GM12878 (cell line): Measurements from ENCODE around the gene OSGEP. TPM values are rescaled to one million over a fixed set of nuclear protein-coding genes. Genes with fewer than 3 reads are reported as not detected.

Source experiments
- ATAC-seq: fragments of 200-7000 bp; cut with Tn5 transposase; 3 replicates; pipeline ENCODE4 v1.9.1; 2020; ENCODE audit warnings: mild to moderate bottlenecking, moderate library complexity
- BruUV-seq: library from RNA; stranded (reverse); fragments of 400-500 nt; replicated peaks from 2 replicates; lab custom pipeline; 2021; lab: Mats Ljungman, UMichigan
- CTCF ChIA-PET: fragments of 300-600 bp; sonication (Branson Sonifier 250); formaldehyde crosslinking; extraction: SDS; loops from one replicate; lab custom pipeline; 2021; ENCODE audit warnings: inconsistent platforms; lab: Yijun Ruan, JAX
- POLR2A ChIA-PET: fragments of 350-600 bp; formaldehyde crosslinking; extraction: SDS; loops from one replicate; lab custom pipeline; 2021; ENCODE audit warnings: inconsistent platforms; lab: Charles Lee
- RAD21 ChIA-PET: fragments of 300-600 bp; sonication (Branson Sonifier 250); formaldehyde crosslinking; loops from one replicate; lab custom pipeline; 2023; ENCODE audit warnings: antibody characterized with exemption; ENCODE audit not compliant: unreplicated experiment; lab: Charles Lee
- SMC1A ChIA-PET: fragments of 300-600 bp; sonication (Branson Sonifier 250); formaldehyde crosslinking; loops from one replicate; lab custom pipeline; 2023; ENCODE audit not compliant: unreplicated experiment, uncharacterized antibody; lab: Charles Lee
- DNase-seq: peaks from one replicate; pipeline ENCODE4 v3.0.0-alpha.2; 2011; ENCODE audit warnings: low read depth, low spot score
- FAIRE-seq: peaks from 3 replicates; lab custom pipeline; 2011; peaks lifted over from hg19 to GRCh38; lab: Jason Lieb, UNC
- H2AFZ ChIP-seq: 2 replicates; pipeline ENCODE4 v1.6.0; 2011; ENCODE audit warnings: low read depth, low read length, control low read depth; ENCODE audit not compliant: control insufficient read depth
- H3K27ac ChIP-seq: 2 replicates; pipeline ENCODE4 v1.5.1; 2011; ENCODE audit warnings: control low read depth; ENCODE audit not compliant: control insufficient read depth, insufficient read depth
- H3K27me3 ChIP-seq, 2 experiments: replicated peaks in 1 of 2; 2 replicates each; pipeline versions ENCODE4 v1.6.0 to v1.6.1; 2011; ENCODE audit warnings: low read length in 1 of 2; ENCODE audit not compliant: control insufficient read depth in 2 of 2, insufficient read depth in 2 of 2
- H3K36me3 ChIP-seq, 2 experiments: 2 replicates each; pipeline ENCODE4 v1.5.1; 2011; ENCODE audit warnings: low read length in 1 of 2; ENCODE audit not compliant: control insufficient read depth in 2 of 2, insufficient read depth in 2 of 2
- H3K4me1 ChIP-seq: 2 replicates; pipeline ENCODE4 v1.6.1; 2011; ENCODE audit warnings: mild to moderate bottlenecking, low read length, moderate library complexity, mixed read lengths; ENCODE audit not compliant: control insufficient read depth, insufficient read depth
- H3K4me2 ChIP-seq: 2 replicates; pipeline ENCODE4 v1.6.0; 2011; ENCODE audit warnings: control low read depth; ENCODE audit not compliant: control insufficient read depth, insufficient read depth
- H3K4me3 ChIP-seq: fragments of 200-600 bp; sonication (generic); 2 replicates; pipeline ENCODE4 v1.5.1; 2016
- H3K79me2 ChIP-seq: 2 replicates; pipeline ENCODE4 v1.6.0; 2011; ENCODE audit warnings: low read length; ENCODE audit not compliant: control insufficient read depth, insufficient read depth
- H3K9ac ChIP-seq: 2 replicates; pipeline ENCODE4 v1.8.0; 2011; ENCODE audit warnings: low read length, control low read depth, mixed read lengths; ENCODE audit not compliant: control insufficient read depth, insufficient read depth
- H3K9me3 ChIP-seq: replicated peaks from 3 replicates; pipeline ENCODE4 v1.5.1; 2011; ENCODE audit warnings: mild to moderate bottlenecking, low read length; ENCODE audit not compliant: control insufficient read depth, insufficient read depth
- H4K20me1 ChIP-seq: 2 replicates; pipeline ENCODE4 v1.6.0; 2011; ENCODE audit not compliant: control insufficient read depth, insufficient read depth
- CREB1 ChIP-seq: IDR thresholded peaks from 2 replicates; pipeline ENCODE4 v1.6.1; 2012; ENCODE audit warnings: low read depth, mild to moderate bottlenecking, inconsistent platforms
- EED ChIP-seq: sonication (generic); IDR thresholded peaks from 2 replicates; pipeline ENCODE4 v1.6.1; 2016; ENCODE audit warnings: antibody characterized with exemption, low read depth
- ETV6 ChIP-seq, 2 experiments: fragments of 450-650 bp in 1 of 2; IDR thresholded peaks in 1 of 2; conservative IDR thresholded peaks in 1 of 2; 2 replicates each; pipeline ENCODE4 v1.6.1; 2014; ENCODE audit warnings: antibody characterized with exemption in 1 of 2, borderline replicate concordance in 1 of 2, low read depth in 1 of 2, mild to moderate bottlenecking in 1 of 2, moderate library complexity in 1 of 2
- IKZF1 ChIP-seq: fragments of 450-650 bp; conservative IDR thresholded peaks from 2 replicates; pipeline ENCODE4 v1.6.1; 2017; ENCODE audit warnings: antibody characterized with exemption, mild to moderate bottlenecking
- IKZF2 ChIP-seq, 2 experiments: fragments of 450-650 bp; IDR thresholded peaks; 2 replicates each; pipeline ENCODE4 v1.6.1; 2017; ENCODE audit warnings: mild to moderate bottlenecking in 2 of 2, moderate library complexity in 2 of 2
- MEF2B ChIP-seq: fragments of 450-650 bp; IDR thresholded peaks from 2 replicates; pipeline ENCODE4 v1.6.1; 2018; ENCODE audit warnings: mild to moderate bottlenecking, moderate library complexity; ENCODE audit not compliant: partially characterized antibody, poor library complexity, severe bottlenecking
- MTA3 ChIP-seq: IDR thresholded peaks from 2 replicates; pipeline ENCODE4 v1.6.1; 2012; ENCODE audit warnings: low read length, inconsistent platforms, borderline replicate concordance
- NFIC ChIP-seq: IDR thresholded peaks from 2 replicates; pipeline ENCODE4 v1.6.1; 2012; ENCODE audit warnings: low read depth, mild to moderate bottlenecking, inconsistent platforms, low read length, moderate library complexity
- PAX8 ChIP-seq: fragments of 450-650 bp; IDR thresholded peaks from 2 replicates; pipeline ENCODE4 v1.6.1; 2017; ENCODE audit warnings: mild to moderate bottlenecking, moderate library complexity
- RUNX3 ChIP-seq: IDR thresholded peaks from 2 replicates; pipeline ENCODE4 v1.6.1; 2012; ENCODE audit warnings: low read length, inconsistent platforms
- SPI1 ChIP-seq: IDR thresholded peaks from 2 replicates; pipeline ENCODE4 v1.6.1; 2011; ENCODE audit warnings: low read depth, mild to moderate bottlenecking, low read length, moderate library complexity, borderline replicate concordance; ENCODE audit not compliant: insufficient read depth
- STAT3 ChIP-seq: IDR thresholded peaks from 2 replicates; pipeline ENCODE4 v1.6.1; 2011; ENCODE audit warnings: low read depth, low read length, improper control_type of control experiment
- ZNF207 ChIP-seq: fragments of 450-650 bp; IDR thresholded peaks from 2 replicates; pipeline ENCODE4 v1.6.1; 2014; ENCODE audit warnings: antibody characterized with exemption, mild to moderate bottlenecking, borderline replicate concordance
- ZNF274 ChIP-seq: IDR thresholded peaks from one replicate; pipeline ENCODE4 v1.8.0; 2011; ENCODE audit not compliant: insufficient read length, insufficient read depth
- ZZZ3 ChIP-seq: IDR thresholded peaks from 2 replicates; pipeline ENCODE4 v1.6.1; 2011; ENCODE audit warnings: low read depth; ENCODE audit not compliant: control insufficient read depth, insufficient read length
- WGBS: methylation state at CpG from one replicate; pipeline ENCODE4 v1.1.6; 2016; ENCODE audit warnings: low lambda C conversion rate; ENCODE audit not compliant: insufficient replicate concordance, insufficient coverage; ENCODE audit errors: missing lambda C conversion rate; 5-methylcytosine and 5-hydroxymethylcytosine counted together
- in situ Hi-C: fragments of 300-500 bp; cut with MboI; formaldehyde crosslinking; loops from 9 replicates; pipeline ENCODE4 v1.14.3; 2018; ENCODE audit warnings: mixed read lengths
- intact Hi-C: fragments of 100-400 bp; cut with micrococcal nuclease; formaldehyde crosslinking; loops from one replicate; pipeline ENCODE4 v1.14.2; 2022; ENCODE audit not compliant: unreplicated experiment
- polyA plus RNA-seq, 11 experiments: library from polyadenylated mRNA; depleted of rRNA in 4 of 11; unstranded in 6 of 11; stranded (reverse) in 5 of 11; fragments of >200 nt; fragmentation: Nextera tagmentation in 4 of 11; fragmentation: Illumina TruSeq in 1 of 11; extraction: Ambion mirVana in 4 of 11; extraction: Trizol in 1 of 11; gene quantifications; 1 replicate in 1 of 11; 2 replicates in 10 of 11; pipeline versions ENCODE4 v1.2.1 to v1.2.3, GENCODE V29; 2011 to 2016; ENCODE audit warnings: inconsistent platforms in 2 of 11, missing spikeins in 2 of 11, low read depth in 1 of 11
- total RNA-seq, 4 experiments: library from RNA; depleted of rRNA in 3 of 4; stranded (reverse); fragments of >200 nt in 3 of 4; fragmentation: Illumina TruSeq in 1 of 4; extraction: Trizol in 1 of 4; gene quantifications; 2 replicates each; pipeline versions ENCODE4 v1.2.1 to v1.2.3, GENCODE V29; 2013 to 2021
- TF ChIP-seq, protein P1 (sequence below): IDR thresholded peaks from 2 replicates; pipeline ENCODE4 v1.6.1; 2011; ENCODE audit warnings: mild to moderate bottlenecking, low read depth, low read length, moderate library complexity; ENCODE audit not compliant: insufficient replicate concordance
- TF ChIP-seq, protein P2 (sequence below), 3 experiments: IDR thresholded peaks in 2 of 3; conservative IDR thresholded peaks in 1 of 3; 2 replicates each; pipeline ENCODE4 v1.5.1; 2011; ENCODE audit warnings: low read depth in 3 of 3, low read length in 3 of 3, mild to moderate bottlenecking in 3 of 3, control low read depth in 2 of 3, moderate library complexity in 2 of 3, inconsistent platforms in 1 of 3, mixed read lengths in 1 of 3; ENCODE audit not compliant: control insufficient read depth in 2 of 3, insufficient read depth in 1 of 3; ENCODE audit errors: extremely low read depth in 1 of 3

Gene OSGEP
- total and polyA plus RNA-seq, 10 of the 15 experiments (the other 5 are each of a cell fraction or from before 2014, with no cell fraction given): 47.8 to 88.9 (median 52.8) TPM

DNA sequence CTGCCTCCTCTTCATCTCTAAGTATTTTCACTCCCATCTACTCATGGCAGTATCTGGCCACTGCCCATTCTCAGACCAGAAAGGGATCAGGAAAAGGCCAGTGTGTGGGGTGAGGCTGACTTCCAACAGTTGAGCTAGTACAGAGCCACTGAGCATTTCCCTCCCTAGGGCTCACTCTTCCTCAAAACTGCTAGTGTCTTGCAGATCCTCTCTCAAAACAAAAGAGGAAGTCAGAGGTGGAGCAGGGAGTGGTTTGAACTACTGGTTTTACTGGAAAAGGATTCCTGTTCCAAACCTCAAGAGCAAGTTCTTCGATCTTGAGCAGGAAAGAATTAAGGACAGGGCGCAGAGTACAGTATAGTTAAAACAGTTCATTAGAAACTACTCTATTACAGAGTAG is 39.0 kb upstream of the OSGEP start:
- peak; percentile 12 for ATAC-seq
- H2AFZ ChIP-seq: peak overlapping the region; percentile 11; the same call in 1 of the 2 replicates
- peak overlapping the region; percentile 6; the same call in 1 of the 2 replicates for H3K4me2 ChIP-seq
- ChIA-PET CTCF (interaction anchor here (0.9 to 2.4 kb wide), 5 partner anchors 24 to 79 kb away, joined by 3 to 20 read pairs (median 3); partner anchors contain the start of genes PIP4P1 and PNP), RAD21 (interaction anchor here (0.7 to 2.6 kb wide), 5 partner anchors 30 to 166 kb away, joined by 3 to 9 read pairs (median 3); partner anchors contain the start of gene PARP2), POLR2A (interaction anchor here (0.9 kb wide), 1 partner anchor 24 kb away, joined by 3 read pairs; no protein-coding TSS in a partner anchor), SMC1A (interaction anchor here (0.8 to 8.1 kb wide), 9 partner anchors 12 to 166 kb away, joined by 3 to 49 read pairs (median 6); partner anchors contain the start of genes APEX1, OSGEP and PIP4P1)
- no peaks in the 10 kb centered on the region for H4K20me1 ChIP-seq
- DNase-seq: no peak
- no peaks in the 10 kb centered on the region for H3K79me2 ChIP-seq
- in situ Hi-C loops: no loop called here
- no peak for FAIRE-seq
- H3K27me3 ChIP-seq: no peaks in the 10 kb centered on the region
- intact Hi-C loops: loop anchor here (5.0 kb wide), 1 partner anchor 39 kb away; no protein-coding TSS in a partner anchor
- peaks cover 39% of the 10 kb centered on the region for H3K4me1 ChIP-seq
- H3K27ac ChIP-seq: peak overlapping the region; percentile 14; the same call in 1 of the 2 replicates
- H3K9me3 ChIP-seq: no peaks in the 10 kb centered on the region; the same call in 2 of the 3 replicates
- WGBS: 14% methylated on average over 2 of the region's 2 CpGs
- no peak overlapping the region for H3K4me3 ChIP-seq
- H3K36me3 ChIP-seq: no peaks in the 10 kb centered on the region
- H3K9ac ChIP-seq: no peak overlapping the region
- TF ChIP-seq IKZF1 (peak; percentile 60), ZNF207 (no peak), ZZZ3 (no peak), RUNX3 (peak; percentile 49), STAT3 (no peak), PAX8 (no peak), ZNF274 (no peak), IKZF2 (IDR thresholded peaks at IDR 0.05) (peak; percentile 56 to 72; a peak in 3 of 4 replicates), MEF2B (no peak), NFIC (0 out of 2 replicates have a peak, but pooled peaks have one; percentile 34), SPI1 (peak; percentile 93), ETV6 (conservative IDR thresholded peaks at IDR 0.05 in 1 of 2, IDR thresholded peaks at IDR 0.05 in 1 of 2; ENCODE audit: borderline replicate concordance in 1 of 2, low read depth in 1 of 2) (peak in 1 of 2 experiments; percentile 61; a peak in 1 of 4 replicates), CREB1 (no peak), EED (peak; percentile 66), MTA3 (no peak)
- TF ChIP-seq, protein P1, sequence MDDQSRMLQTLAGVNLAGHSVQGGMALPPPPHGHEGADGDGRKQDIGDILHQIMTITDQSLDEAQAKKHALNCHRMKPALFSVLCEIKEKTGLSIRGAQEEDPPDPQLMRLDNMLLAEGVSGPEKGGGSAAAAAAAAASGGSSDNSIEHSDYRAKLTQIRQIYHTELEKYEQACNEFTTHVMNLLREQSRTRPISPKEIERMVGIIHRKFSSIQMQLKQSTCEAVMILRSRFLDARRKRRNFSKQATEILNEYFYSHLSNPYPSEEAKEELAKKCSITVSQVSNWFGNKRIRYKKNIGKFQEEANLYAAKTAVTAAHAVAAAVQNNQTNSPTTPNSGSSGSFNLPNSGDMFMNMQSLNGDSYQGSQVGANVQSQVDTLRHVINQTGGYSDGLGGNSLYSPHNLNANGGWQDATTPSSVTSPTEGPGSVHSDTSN: no peak
- TF ChIP-seq, protein P2, sequence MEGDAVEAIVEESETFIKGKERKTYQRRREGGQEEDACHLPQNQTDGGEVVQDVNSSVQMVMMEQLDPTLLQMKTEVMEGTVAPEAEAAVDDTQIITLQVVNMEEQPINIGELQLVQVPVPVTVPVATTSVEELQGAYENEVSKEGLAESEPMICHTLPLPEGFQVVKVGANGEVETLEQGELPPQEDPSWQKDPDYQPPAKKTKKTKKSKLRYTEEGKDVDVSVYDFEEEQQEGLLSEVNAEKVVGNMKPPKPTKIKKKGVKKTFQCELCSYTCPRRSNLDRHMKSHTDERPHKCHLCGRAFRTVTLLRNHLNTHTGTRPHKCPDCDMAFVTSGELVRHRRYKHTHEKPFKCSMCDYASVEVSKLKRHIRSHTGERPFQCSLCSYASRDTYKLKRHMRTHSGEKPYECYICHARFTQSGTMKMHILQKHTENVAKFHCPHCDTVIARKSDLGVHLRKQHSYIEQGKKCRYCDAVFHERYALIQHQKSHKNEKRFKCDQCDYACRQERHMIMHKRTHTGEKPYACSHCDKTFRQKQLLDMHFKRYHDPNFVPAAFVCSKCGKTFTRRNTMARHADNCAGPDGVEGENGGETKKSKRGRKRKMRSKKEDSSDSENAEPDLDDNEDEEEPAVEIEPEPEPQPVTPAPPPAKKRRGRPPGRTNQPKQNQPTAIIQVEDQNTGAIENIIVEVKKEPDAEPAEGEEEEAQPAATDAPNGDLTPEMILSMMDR (IDR thresholded peaks at IDR 0.05 in 2 of 3, conservative IDR thresholded peaks at IDR 0.05 in 1 of 3; ENCODE audit: control insufficient read depth in 2 of 3, extremely low read depth in 1 of 3, insufficient read depth in 1 of 3, low read depth in 3 of 3, low read length in 3 of 3): no peak
- BruUV-seq: no TSS peak
